GM04504 (cell line): Measurements from ENCODE around the gene FNDC11.

Experiments used
- DNase-seq: peaks from one replicate; pipeline ENCODE4 v3.0.0-alpha.2; 2012; ENCODE audit warnings: low read depth

FNDC11 gene

GRCh38 chr20:63539441-63540370, 14.3 kb upstream of the FNDC11 start:
- DNase-seq = no peak

GRCh38 chr20:63540417-63541186, 13.4 kb upstream of the FNDC11 start:
- peak; percentile 26 for DNase-seq

GRCh38 chr20:63541371-63541770, 12.6 kb upstream of the FNDC11 start:
- no peak for DNase-seq

- no peak for DNase-seq
These were observed 11.9 kb upstream of the FNDC11 start for GRCh38 chr20:63542031-63542559.

GRCh38 chr20:63542696-63543095, 11.3 kb upstream of the FNDC11 start:
- DNase-seq = no peak

- no peak for DNase-seq
These were observed 10.8 kb upstream of the FNDC11 start for GRCh38 chr20:63543131-63543530.

GRCh38 chr20:63543733-63544132, 10.2 kb upstream of the FNDC11 start:
- no peak for DNase-seq

- DNase-seq = no peak
These were observed 9.6 kb upstream of the FNDC11 start for GRCh38 chr20:63544241-63544957.

GRCh38 chr20:63544958-63545516, 8.9 kb upstream of the FNDC11 start:
- no peak for DNase-seq

GRCh38 chr20:63545814-63546213, 8.1 kb upstream of the FNDC11 start:
- DNase-seq = no peak

GRCh38 chr20:63546256-63546955, 7.6 kb upstream of the FNDC11 start:
- no peak for DNase-seq

- DNase-seq = no peak
These were observed 6.8 kb upstream of the FNDC11 start for GRCh38 chr20:63546956-63547724.

- DNase-seq = no peak
These were observed 6.1 kb upstream of the FNDC11 start, which contains the start of gene SRMS for GRCh38 chr20:63547725-63548480. Gene SRMS (minus strand): TSS chr20:63547749. CDS start chr20:63547463, 286 bp downstream.

GRCh38 chr20:63548542-63548941, 5.4 kb upstream of the FNDC11 start:
- no peak for DNase-seq

- DNase-seq = no peak
These were observed 4.9 kb upstream of the FNDC11 start for GRCh38 chr20:63549019-63549418.

- DNase-seq = no peak
These were observed 4.2 kb upstream of the FNDC11 start for GRCh38 chr20:63549679-63550282.

GRCh38 chr20:63551068-63551467, 2.9 kb upstream of the FNDC11 start:
- no peak for DNase-seq

- DNase-seq = no peak
These were observed 1.3 kb upstream of the FNDC11 start for GRCh38 chr20:63552481-63553249.
